Tibial nerve (tissue), 4 donors: ENCODE data around the gene SHC2.

Experiments used
- CTCF ChIP-seq, 5 experiments: fragments of 200-600 bp in 3 of 5; fragments of 450-650 bp in 2 of 5; sonication (generic) in 3 of 5; IDR thresholded peaks; one replicate each; pipeline ENCODE4 v1.5.1; 2016 to 2019; ENCODE audit warnings: antibody characterized with exemption in 5 of 5, mild to moderate bottlenecking in 3 of 5, moderate library complexity in 2 of 5
- EP300 ChIP-seq, 2 donors: sonication (generic); formaldehyde crosslinking; IDR thresholded peaks; one replicate each; pipeline ENCODE4 v1.6.1; 2017; ENCODE audit warnings: antibody characterized with exemption in 2 of 2, mild to moderate bottlenecking in 1 of 2

DNA sequence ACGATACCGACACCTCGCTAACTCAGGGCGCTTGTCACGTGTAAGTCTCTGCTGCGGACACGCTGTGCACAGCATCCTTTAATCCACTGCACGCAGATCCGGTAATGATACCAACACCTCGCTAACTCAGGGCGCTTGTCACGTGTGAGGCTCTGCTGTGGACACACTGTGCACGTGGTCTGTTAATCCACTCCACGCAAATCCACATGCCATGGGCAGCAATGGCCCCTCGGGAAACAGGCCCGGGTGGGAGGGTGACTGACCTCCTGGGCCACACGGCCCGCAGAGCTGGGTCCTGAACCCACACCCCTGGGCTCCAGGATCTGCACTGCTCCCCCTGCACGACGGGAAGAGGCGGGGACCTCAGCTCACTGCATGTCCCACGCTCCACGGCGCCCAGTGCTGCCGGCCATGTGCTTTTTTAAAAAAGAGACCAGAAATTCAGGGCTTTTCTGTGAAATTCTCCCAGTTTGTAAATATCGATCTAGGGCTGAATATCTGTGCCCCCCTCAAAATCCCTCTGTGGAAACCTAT is 16.1 kb downstream of the SHC2 start:
- TF ChIP-seq CTCF (IDR thresholded peaks at IDR 0.05) (no peak), EP300 (IDR thresholded peaks at IDR 0.05) (no peak)
